ENCODE data around the gene SPINDOC. TPM values are rescaled to one million over a fixed set of nuclear protein-coding genes. Genes with fewer than 3 reads are reported as not detected.
A peak's percentile ranks its signal among the peaks of the same experiment; 100 is the strongest.
"Not testable (repeated sequence)": the region's sequence is repeated elsewhere in the genome, so short reads cannot be mapped to it uniquely, and the experiment has no call there.

SPINDOC gene
- total RNA-seq, 1 donor from 2014 or later = 13.1 TPM

GRCh38 chr11:63783925-63784592 lies 29.2 kb upstream of the SPINDOC start:
- intact Hi-C loops (cut with micrococcal nuclease) = no loop called here
- no peak for ATAC-seq
- no peak for DNase-seq

DNA sequence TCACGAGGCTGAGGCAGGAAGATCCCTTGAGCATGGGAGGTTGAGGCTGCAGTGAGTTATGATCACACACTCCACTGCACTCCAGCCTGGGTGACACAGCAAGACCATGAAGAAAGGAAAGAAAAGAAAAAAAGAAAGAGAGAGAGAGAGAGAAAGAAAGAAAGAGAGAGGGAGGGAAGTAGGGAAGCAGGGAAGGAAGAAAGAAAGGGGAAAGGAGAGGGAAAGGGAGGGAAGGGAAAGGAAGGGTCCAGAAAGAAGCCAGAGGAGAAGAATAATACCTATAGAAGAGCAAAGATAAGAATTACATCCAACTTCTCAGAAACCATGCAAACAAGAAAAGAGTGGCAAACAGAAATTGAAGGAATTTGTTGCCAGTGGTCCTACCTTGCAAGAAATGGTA lies 27.4 kb upstream of the SPINDOC start:
- no peak for ATAC-seq
- no peak for DNase-seq
- intact Hi-C loops (cut with micrococcal nuclease) = no loop called here

DNA sequence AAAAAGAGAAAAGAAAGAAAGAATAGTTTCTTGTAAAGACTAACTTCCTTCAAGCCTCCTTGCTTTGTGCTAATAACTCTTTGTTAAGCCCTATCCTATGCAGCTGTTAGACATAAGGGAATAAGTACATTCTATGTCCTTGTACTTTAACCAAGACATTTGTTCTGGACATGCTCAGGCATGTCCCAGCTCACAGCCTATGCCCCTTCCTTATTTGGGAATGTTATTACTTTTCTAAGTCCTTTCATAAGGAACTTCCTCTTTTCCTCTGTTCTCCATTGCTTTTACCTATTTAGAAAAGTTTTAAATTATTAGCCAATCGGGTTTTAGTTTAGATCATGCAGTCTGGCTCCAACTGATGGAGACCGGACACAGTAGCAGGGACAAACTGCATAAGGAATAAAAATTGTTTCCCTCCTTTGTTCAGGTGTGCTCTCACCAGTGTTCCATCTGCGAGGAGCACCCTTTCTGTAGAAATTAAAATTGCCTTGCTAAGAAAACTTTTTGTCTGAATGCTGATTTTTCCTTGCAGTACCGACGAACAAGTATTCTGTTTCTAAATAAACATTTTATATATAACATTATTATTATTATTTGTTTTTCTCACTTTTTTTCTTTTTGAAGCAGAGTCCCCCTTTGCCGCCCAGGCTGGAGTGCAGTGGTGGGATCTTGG lies 21.6 kb upstream of the SPINDOC start:
- intact Hi-C loops (cut with micrococcal nuclease) = no loop called here
- ATAC-seq = no peak
- DNase-seq = no peak

DNA sequence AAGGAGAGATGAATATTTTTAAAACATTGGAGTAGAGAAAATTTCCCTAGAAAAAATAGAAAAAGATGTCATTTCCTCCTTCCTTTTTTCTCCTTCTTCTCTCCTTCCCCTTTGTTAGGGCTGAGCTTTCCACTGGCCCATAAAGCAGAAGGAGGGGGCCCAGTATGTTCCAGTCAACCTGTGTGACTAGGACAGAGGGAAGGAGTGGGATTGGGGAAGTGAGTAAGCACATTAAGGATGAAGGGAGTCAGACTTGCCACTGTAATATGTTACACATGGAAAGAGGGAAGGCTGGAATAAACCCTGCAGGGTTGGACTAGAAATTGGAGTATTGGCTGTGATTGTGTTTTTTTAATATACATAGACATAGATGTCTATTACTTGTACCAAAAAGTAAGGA lies 20.1 kb upstream of the SPINDOC start:
- intact Hi-C loops (cut with micrococcal nuclease) = no loop called here
- ATAC-seq = no peak
- no peak for DNase-seq

- no peak for ATAC-seq
- DNase-seq = no peak
- intact Hi-C loops (cut with micrococcal nuclease) = no loop called here
These were observed 18.2 kb upstream of the SPINDOC start for GRCh38 chr11:63795066-63795465.

- intact Hi-C loops (cut with micrococcal nuclease) = no loop called here
- DNase-seq = no peak
- ATAC-seq = no peak
These were observed 12.3 kb upstream of the SPINDOC start for GRCh38 chr11:63800921-63801320.

DNA sequence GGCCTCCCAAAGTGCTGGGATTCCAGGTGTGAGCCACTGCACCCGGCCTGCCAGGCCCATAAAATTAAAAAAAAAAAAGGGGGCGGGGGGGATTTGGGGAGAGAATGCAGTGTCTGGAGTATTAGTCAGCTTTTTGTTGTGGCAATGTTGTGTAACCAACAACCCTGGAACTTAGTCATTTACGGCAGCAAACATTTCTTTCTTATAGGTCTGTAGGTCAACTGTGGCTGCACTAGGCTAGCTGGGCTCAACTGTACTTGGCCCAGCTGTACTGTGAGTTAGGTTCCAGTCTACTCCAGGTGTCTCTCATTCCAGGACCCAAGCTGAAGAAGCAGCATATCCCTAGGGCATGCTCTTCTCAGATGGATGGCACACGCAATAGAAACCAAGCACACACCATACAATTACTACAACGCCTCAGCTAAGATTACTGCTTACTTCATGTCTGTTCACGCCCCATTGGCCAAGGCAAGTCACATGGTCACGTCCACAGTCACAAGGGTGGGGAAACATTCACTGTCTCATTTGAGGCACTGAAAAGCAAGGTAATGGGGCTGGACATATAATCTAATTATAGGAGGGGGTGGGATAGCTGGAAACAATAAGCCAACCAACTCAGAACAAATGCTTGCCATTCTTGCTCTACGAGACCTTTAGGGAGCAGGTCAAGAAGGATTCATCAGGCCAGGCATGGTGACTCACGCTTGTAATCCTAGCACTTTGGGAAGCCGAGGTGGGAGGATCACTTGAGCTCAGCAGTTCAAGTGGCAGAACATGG lies 10.4 kb upstream of the SPINDOC start:
- no peak for ATAC-seq
- DNase-seq = no peak
- intact Hi-C loops (cut with micrococcal nuclease) = no loop called here

- no peak for ATAC-seq
These were observed 9.0 kb upstream of the SPINDOC start for GRCh38 chr11:63804259-63804658.

GRCh38 chr11:63805844-63806415 lies 7.3 kb upstream of the SPINDOC start:
- peak; percentile 82 for ATAC-seq
- no peak for DNase-seq
- intact Hi-C loops (cut with micrococcal nuclease) = no loop called here

More at GRCh38 chr11:63804259-63804658, 9.0 kb upstream of the SPINDOC start:
- no peak for DNase-seq
- intact Hi-C loops (cut with micrococcal nuclease) = no loop called here

DNA sequence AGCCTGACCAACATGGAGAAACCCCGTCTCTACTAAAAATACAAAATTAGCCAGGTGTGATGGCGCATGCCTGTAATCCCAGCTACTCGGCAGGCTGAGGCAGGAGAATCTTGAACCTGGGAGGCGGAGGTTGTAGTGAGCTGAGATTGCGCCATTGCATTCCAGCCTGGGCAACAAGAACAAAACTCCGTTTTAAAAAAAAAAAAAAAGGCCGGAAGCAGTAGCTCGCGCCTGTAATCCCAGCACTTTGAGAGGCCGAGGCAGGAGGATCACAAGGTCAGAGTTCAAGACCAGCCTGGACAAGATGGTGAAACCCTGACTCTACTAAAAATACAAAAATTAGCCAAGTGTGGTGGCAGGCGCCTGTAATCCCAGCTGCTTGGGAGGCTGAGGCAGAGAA lies 2.9 kb upstream of the SPINDOC start:
- DNase-seq; ATAC-seq; intact Hi-C loops (cut with micrococcal nuclease): not testable (repeated sequence)

DNA sequence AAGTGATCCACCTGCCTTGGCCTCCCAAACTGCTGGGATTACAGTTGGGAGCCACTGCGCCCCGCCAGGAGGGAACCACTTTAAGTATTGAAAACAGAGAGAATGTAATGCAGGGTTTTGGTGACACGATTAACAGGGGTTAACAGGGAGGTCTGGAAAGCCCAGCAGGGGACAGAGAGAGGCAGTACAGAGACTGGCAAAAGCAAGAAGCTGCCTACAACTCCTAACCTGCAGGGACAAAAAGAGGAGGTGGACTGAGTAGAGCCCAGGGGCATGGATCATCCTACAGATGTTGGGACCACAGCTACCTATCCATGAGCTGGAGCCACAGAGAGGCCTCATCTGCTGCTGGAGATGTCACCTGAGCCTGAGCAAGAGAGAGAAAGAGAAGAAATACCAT lies 1.7 kb upstream of the SPINDOC start:
- intact Hi-C loops (cut with micrococcal nuclease) = no loop called here
- no peak for ATAC-seq
- no peak for DNase-seq

- DNase-seq = peak; percentile 74
- intact Hi-C loops (cut with micrococcal nuclease) = no loop called here
These were observed 517 bp downstream of the SPINDOC start for GRCh38 chr11:63813563-63814382.

GRCh38 chr11:63814383-63814736 lies 1.1 kb downstream of the SPINDOC start:
- DNase-seq (no peak), ATAC-seq (no peak)
- intact Hi-C loops (cut with micrococcal nuclease) = no loop called here

More at GRCh38 chr11:63813563-63814382, 517 bp downstream of the SPINDOC start:
- ATAC-seq = peak; percentile 67

GRCh38 chr11:63816166-63816565 lies 2.9 kb downstream of the SPINDOC start:
- DNase-seq (no peak), ATAC-seq (no peak)
- intact Hi-C loops (cut with micrococcal nuclease) = no loop called here

DNA sequence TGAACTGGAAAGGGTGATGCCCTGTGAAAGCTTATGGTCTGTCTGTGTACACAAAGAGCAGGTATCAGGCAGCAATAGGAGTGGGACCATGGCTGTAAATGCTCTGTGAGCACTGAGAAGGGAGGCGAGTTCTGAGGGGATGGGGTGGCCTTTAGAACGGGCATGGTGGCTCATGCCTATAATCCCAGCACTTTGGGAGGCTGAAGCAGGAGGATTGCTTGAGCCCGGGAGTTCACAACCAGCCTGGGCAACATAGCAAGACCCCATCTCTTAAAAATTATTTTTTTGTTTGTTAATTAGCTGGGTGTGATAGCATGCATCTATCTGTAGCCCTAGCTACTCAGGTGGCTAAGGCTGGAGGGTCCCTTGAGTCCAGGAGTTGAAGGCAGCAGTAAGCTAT lies 3.5 kb downstream of the SPINDOC start:
- DNase-seq = no peak
- ATAC-seq = no peak
- intact Hi-C loops (cut with micrococcal nuclease) = no loop called here

- DNase-seq (no peak), ATAC-seq (no peak)
- intact Hi-C loops (cut with micrococcal nuclease) = no loop called here
These were observed 4.7 kb downstream of the SPINDOC start for GRCh38 chr11:63817758-63818498.

- intact Hi-C loops (cut with micrococcal nuclease) = no loop called here
- ATAC-seq (no peak), DNase-seq (no peak)
These were observed 5.4 kb downstream of the SPINDOC start for GRCh38 chr11:63818609-63819008.

DNA sequence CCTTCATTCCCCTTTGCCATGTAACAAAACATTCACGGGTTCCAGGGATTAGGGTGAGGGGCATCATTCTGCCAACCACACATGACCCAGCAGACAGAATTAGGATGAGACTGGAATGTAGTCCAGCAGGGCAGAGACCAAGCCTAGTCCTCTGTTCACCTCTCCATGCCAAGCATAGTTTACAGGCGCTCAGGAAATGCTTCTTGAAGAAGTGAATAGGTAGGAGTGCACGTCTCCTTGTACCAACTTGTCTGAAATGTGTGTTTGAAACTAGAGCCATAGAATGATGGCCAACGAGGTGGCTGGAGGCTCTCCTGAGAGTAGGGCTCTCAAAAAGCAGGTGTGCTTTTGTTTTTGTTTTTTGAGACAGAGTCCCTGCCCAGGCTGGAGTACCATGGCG lies 8.2 kb downstream of the SPINDOC start:
- DNase-seq = no peak
- intact Hi-C loops (cut with micrococcal nuclease) = no loop called here
- no peak for ATAC-seq
